ENCODE data around the gene ZBTB3.
"Not testable (repeated sequence)": the region's sequence is repeated elsewhere in the genome, so short reads cannot be mapped to it uniquely, and the experiment has no call there.

ZBTB3 gene

GRCh38 chr11:62777389-62777788 is 23.4 kb upstream of the ZBTB3 start:
- peak; percentile 30 for ATAC-seq
- peak overlapping the region; percentile 88 for H3K27ac Mint-ChIP-seq
- H3K4me1 Mint-ChIP-seq = peaks cover 13% of the 10 kb centered on the region
- peak overlapping the region; percentile 15 for H3K4me3 Mint-ChIP-seq
- H3K9me3 Mint-ChIP-seq = no peaks in the 10 kb centered on the region
- DNase-seq = no peak
- H3K36me3 Mint-ChIP-seq (ENCODE audit: low read depth) = peaks cover 10% of the 10 kb centered on the region
- H3K27me3 Mint-ChIP-seq = no peaks in the 10 kb centered on the region

GRCh38 chr11:62775646-62776045 is 21.7 kb upstream of the ZBTB3 start:
- no peaks in the 10 kb centered on the region for H3K27me3 Mint-ChIP-seq
- peaks cover 10% of the 10 kb centered on the region for H3K36me3 Mint-ChIP-seq (ENCODE audit: low read depth)
- no peak overlapping the region for H3K4me3 Mint-ChIP-seq
- peaks cover 23% of the 10 kb centered on the region for H3K4me1 Mint-ChIP-seq
- H3K9me3 Mint-ChIP-seq = no peaks in the 10 kb centered on the region
- ATAC-seq (no peak), DNase-seq (no peak)
- H3K27ac Mint-ChIP-seq = no peak overlapping the region

DNA sequence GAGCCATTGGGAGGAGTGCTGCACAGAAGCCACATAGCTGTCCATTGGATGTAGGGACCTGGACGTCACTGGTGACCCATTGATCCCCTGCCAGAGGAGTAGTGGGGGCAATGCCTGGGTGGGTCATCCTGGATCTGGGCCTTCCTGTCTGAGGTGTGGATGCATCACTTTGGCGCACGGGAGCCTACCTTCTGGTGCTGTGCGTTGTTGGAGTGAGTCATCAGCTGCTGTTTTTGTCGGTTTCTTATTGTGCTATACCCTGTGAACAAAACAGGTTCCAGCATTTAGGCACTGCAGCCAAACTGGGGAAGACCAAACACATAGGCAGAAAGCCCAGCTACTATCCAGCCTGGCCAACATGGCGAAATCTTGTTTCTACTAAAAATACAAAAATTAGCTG is 20.4 kb upstream of the ZBTB3 start:
- ATAC-seq (no peak), DNase-seq (no peak)
- no peaks in the 10 kb centered on the region for H3K27me3 Mint-ChIP-seq
- H3K4me1 Mint-ChIP-seq = peaks cover 34% of the 10 kb centered on the region
- H3K36me3 Mint-ChIP-seq (ENCODE audit: low read depth) = peaks cover 10% of the 10 kb centered on the region
- H3K9me3 Mint-ChIP-seq = no peaks in the 10 kb centered on the region
- H3K4me3 Mint-ChIP-seq = no peak overlapping the region
- H3K27ac Mint-ChIP-seq = no peak overlapping the region

- Mint-ChIP-seq H3K4me1 (peaks cover 27% of the 10 kb centered on the region), H3K4me3 (peak within 1 kb of the TSS; percentile 90), H3K9me3 (no peaks in the 10 kb centered on the region), H3K27ac (peak within 1 kb of the TSS; percentile 96), H3K27me3 (no peaks in the 10 kb centered on the region), H3K36me3 (ENCODE audit: low read depth) (peaks cover 11% of the 10 kb centered on the region)
- ATAC-seq (peak; percentile 87), DNase-seq (peak; percentile 96)
Measured at GRCh38 chr11:62771144-62772021, 17.4 kb upstream of the ZBTB3 start, which contains the start of gene TAF6L. Gene TAF6L, plus strand, starts transcription at chr11:62771396. Its CDS starts 4,388 bp downstream, at chr11:62775784.

- Mint-ChIP-seq H3K4me3 (peak overlapping the region; percentile 90), H3K36me3 (ENCODE audit: low read depth) (peaks cover 11% of the 10 kb centered on the region), H3K27ac (peak overlapping the region; percentile 96), H3K9me3 (no peaks in the 10 kb centered on the region), H3K27me3 (no peaks in the 10 kb centered on the region), H3K4me1 (peaks cover 27% of the 10 kb centered on the region)
- DNase-seq (peak; percentile 30), ATAC-seq (no peak)
Measured at GRCh38 chr11:62770778-62771143, 16.8 kb upstream of the ZBTB3 start.

- DNase-seq = peak; percentile 23
- Mint-ChIP-seq H3K4me1 (peaks cover 21% of the 10 kb centered on the region), H3K4me3 (peak overlapping the region; percentile 94), H3K36me3 (ENCODE audit: low read depth) (peaks cover 15% of the 10 kb centered on the region), H3K27ac (peak overlapping the region; percentile 39)
- not testable (repeated sequence) for ATAC-seq, H3K27me3 Mint-ChIP-seq, H3K9me3 Mint-ChIP-seq
Measured at GRCh38 chr11:62760867-62761227, 6.9 kb upstream of the ZBTB3 start.

- H3K4me3 Mint-ChIP-seq = no peak overlapping the region
Measured at GRCh38 chr11:62757846-62758788, 4.2 kb upstream of the ZBTB3 start.

DNA sequence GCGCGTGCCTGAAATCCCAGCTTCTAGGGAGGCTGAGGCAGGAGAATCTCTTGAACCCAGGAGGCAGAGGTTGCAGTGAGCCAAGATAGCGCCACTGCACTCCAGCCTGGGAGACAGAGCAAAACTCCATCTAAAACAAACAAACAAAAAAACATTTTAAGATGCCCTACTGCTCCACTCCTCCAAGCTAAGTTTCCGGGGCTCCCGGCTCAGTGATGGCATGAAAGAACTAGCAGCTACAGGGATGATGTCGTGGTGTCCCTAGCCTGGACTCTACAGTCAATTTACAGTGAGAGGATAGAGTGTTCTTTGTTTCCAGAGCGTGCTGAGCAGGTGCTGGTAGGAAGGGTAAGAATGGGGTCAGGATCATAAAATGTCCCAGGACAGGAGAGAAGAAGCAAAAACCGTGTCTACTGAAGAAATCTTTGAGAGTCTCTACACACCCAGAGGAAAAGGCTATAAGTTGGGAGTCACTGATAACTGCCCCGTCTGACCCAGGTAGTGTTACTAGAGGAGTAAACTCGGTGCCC is 1.2 kb upstream of the ZBTB3 start:
- H3K4me3 Mint-ChIP-seq = peak overlapping the region; percentile 98
- DNase-seq (no peak), ATAC-seq (no peak)
- no peaks in the 10 kb centered on the region for H3K9me3 Mint-ChIP-seq
- no peak overlapping the region for H3K27ac Mint-ChIP-seq
- H3K27me3 Mint-ChIP-seq = peaks cover 2% of the 10 kb centered on the region
- H3K4me1 Mint-ChIP-seq = peaks cover 27% of the 10 kb centered on the region
- peaks cover 5% of the 10 kb centered on the region for H3K36me3 Mint-ChIP-seq (ENCODE audit: low read depth)

More at GRCh38 chr11:62757846-62758788, 4.2 kb upstream of the ZBTB3 start:
- Mint-ChIP-seq H3K9me3 (no peaks in the 10 kb centered on the region), H3K27me3 (peaks cover 2% of the 10 kb centered on the region), H3K36me3 (ENCODE audit: low read depth) (peaks cover 10% of the 10 kb centered on the region), H3K4me1 (peaks cover 29% of the 10 kb centered on the region), H3K27ac (no peak overlapping the region)
- DNase-seq = no peak
- ATAC-seq = no peak

DNA sequence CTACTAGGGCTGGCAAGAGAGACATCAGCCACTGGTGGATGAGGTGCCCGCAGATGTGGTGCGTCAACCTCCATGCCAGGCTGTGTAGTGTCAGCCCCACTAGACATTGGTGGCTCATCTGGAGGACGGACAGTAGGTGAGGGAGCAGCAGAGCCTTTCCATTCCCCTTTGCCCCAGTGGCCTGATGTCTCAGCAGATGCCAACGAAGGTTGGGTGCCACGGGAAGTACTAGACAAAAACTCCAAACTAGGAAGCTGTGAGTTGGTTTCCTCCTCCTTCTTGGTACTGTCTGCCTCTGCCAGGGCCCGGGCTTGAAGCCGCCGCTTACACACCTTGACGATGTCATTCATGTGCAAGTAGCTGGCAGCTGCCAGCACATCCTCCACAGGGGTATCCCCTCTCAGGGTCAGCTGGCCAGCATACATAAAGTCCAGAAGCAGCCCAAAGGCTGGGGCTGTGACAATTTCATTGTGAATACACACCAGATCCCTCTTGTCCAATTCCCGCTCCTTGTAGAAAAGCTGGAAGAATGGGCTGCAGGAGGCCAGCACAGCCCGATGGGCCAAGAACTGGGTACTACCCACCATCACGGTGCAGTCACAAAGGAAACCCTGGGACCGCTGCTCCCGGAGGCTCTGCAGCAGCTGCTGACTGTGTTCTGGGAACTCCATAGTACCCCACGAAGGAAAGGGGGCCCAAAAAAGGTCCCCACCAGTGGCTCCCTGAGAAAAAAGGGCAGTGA is 795 bp downstream of the ZBTB3 start:
- H3K27ac Mint-ChIP-seq = peak overlapping the region; percentile 99
- DNase-seq = no peak
- H3K9me3 Mint-ChIP-seq = no peaks in the 10 kb centered on the region
- H3K4me1 Mint-ChIP-seq = peaks cover 27% of the 10 kb centered on the region
- H3K27me3 Mint-ChIP-seq = peaks cover 2% of the 10 kb centered on the region
- H3K36me3 Mint-ChIP-seq (ENCODE audit: low read depth) = peaks cover 8% of the 10 kb centered on the region
- ATAC-seq = no peak
- peak overlapping the region; percentile 98 for H3K4me3 Mint-ChIP-seq

DNA sequence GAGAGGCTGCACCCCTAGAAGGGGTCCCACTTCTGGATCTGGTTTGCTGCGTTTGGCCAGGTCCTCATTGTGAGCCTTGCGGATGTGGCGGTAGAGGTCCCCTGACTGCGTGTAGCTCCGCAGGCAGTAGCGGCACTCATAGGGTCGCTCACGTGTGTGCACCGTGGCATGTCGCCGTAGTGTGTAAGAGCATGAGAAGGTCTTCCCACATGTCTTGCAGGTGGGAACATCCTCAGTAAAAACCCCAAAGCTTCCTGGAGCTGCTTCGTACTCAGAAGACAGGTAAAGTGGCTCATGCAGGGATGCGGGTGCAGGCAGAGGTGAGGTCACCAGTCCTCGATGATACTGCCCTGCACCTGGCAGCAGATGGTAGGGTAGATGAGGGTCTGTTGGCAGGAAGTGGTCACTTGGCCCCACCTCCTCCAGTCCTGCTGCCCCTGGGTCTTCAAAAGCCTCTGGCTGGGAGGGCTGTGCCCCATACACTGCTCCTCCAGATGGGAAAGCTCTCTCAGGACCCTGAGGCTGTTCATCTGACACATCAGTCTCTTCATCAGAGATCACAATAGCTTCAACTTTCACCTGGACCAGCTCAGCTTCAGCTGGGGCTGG is 1.7 kb downstream of the ZBTB3 start:
- no peak overlapping the region for H3K27ac Mint-ChIP-seq
- H3K9me3 Mint-ChIP-seq = no peaks in the 10 kb centered on the region
- no peak for DNase-seq
- peaks cover 8% of the 10 kb centered on the region for H3K36me3 Mint-ChIP-seq (ENCODE audit: low read depth)
- ATAC-seq = no peak
- H3K4me1 Mint-ChIP-seq = peaks cover 27% of the 10 kb centered on the region
- H3K27me3 Mint-ChIP-seq = peaks cover 2% of the 10 kb centered on the region
- no peak overlapping the region for H3K4me3 Mint-ChIP-seq

GRCh38 chr11:62749931-62750330 is 4.0 kb downstream of the ZBTB3 start:
- H3K9me3 Mint-ChIP-seq; H3K36me3 Mint-ChIP-seq (ENCODE audit: low read depth); H3K27ac Mint-ChIP-seq; DNase-seq; H3K4me3 Mint-ChIP-seq; H3K27me3 Mint-ChIP-seq; ATAC-seq: not testable (repeated sequence)
- peaks cover 27% of the 10 kb centered on the region for H3K4me1 Mint-ChIP-seq

- H3K27ac Mint-ChIP-seq = no peak overlapping the region
- ATAC-seq (no peak), DNase-seq (no peak)
- peaks cover 11% of the 10 kb centered on the region for H3K4me1 Mint-ChIP-seq
- H3K9me3 Mint-ChIP-seq = no peaks in the 10 kb centered on the region
- H3K4me3 Mint-ChIP-seq = no peak overlapping the region
- no peaks in the 10 kb centered on the region for H3K27me3 Mint-ChIP-seq
- H3K36me3 Mint-ChIP-seq (ENCODE audit: low read depth) = peaks cover 4% of the 10 kb centered on the region
Measured at GRCh38 chr11:62747475-62748160, 6.3 kb downstream of the ZBTB3 start.

DNA sequence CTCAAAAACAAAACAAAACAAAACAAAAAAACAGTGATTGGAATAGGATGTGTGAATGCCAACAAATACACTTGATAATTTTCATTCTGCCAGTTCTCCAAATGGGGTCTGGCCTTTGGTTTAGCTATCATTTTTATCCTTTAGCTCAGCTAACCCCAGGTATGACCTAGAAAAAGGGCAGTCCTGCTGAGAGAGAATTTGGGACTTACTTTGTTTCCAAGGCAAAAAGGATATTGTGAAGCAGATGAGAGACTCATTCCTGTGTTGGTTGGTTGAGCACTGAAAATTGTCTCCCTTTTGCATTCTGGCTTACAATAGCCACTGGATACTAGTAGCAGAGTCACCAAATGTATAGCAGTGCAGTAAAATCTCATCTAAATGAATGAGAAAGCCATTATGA is 16.8 kb downstream of the ZBTB3 start:
- peaks cover 28% of the 10 kb centered on the region for H3K36me3 Mint-ChIP-seq (ENCODE audit: low read depth)
- peaks cover 7% of the 10 kb centered on the region for H3K4me1 Mint-ChIP-seq
- H3K27me3 Mint-ChIP-seq = no peaks in the 10 kb centered on the region
- no peak overlapping the region for H3K4me3 Mint-ChIP-seq
- no peak for ATAC-seq
- H3K9me3 Mint-ChIP-seq = no peaks in the 10 kb centered on the region
- no peak overlapping the region for H3K27ac Mint-ChIP-seq
- DNase-seq = no peak
